Measurements from ENCODE around the gene MBL2.

The MBL2 gene

GRCh38 chr10:52772623-52773022 is at the start of gene MBL2:
Gene MBL2, minus strand, starts transcription at chr10:52772784. Its CDS starts 1,149 bp downstream, at chr10:52771635.
- DNase-seq, result no peak

- no peak for DNase-seq
Measured at GRCh38 chr10:52820309-52820708, 47.7 kb upstream of the MBL2 start.

- DNase-seq, result peak; percentile 53
Measured at GRCh38 chr10:52818019-52818418, 45.4 kb upstream of the MBL2 start.

GRCh38 chr10:52814506-52814905 is 41.9 kb upstream of the MBL2 start:
- no peak for DNase-seq

- no peak for DNase-seq
Measured at GRCh38 chr10:52811776-52812175, 39.2 kb upstream of the MBL2 start.

- no peak for DNase-seq
Measured at GRCh38 chr10:52810761-52811160, 38.2 kb upstream of the MBL2 start.

GRCh38 chr10:52807803-52808202 is 35.2 kb upstream of the MBL2 start:
- DNase-seq, result no peak

- DNase-seq, result peak; percentile 51
Measured at GRCh38 chr10:52805414-52806285, 33.1 kb upstream of the MBL2 start.

- DNase-seq, result no peak
Measured at GRCh38 chr10:52801947-52802346, 29.4 kb upstream of the MBL2 start.

- no peak for DNase-seq
Measured at GRCh38 chr10:52786098-52786497, 13.5 kb upstream of the MBL2 start.

GRCh38 chr10:52785418-52785817 is 12.8 kb upstream of the MBL2 start:
- no peak for DNase-seq

GRCh38 chr10:52783726-52784125 is 11.1 kb upstream of the MBL2 start:
- no peak for DNase-seq

GRCh38 chr10:52782554-52782953 is 10.0 kb upstream of the MBL2 start:
- no peak for DNase-seq

- no peak for DNase-seq
Measured at GRCh38 chr10:52780391-52781155, 8.0 kb upstream of the MBL2 start.

- peak; percentile 90 for DNase-seq
Measured at GRCh38 chr10:52779541-52780390, 7.2 kb upstream of the MBL2 start.

GRCh38 chr10:52778511-52779392 is 6.2 kb upstream of the MBL2 start:
- DNase-seq, result peak; percentile 65

- DNase-seq, result no peak
Measured at GRCh38 chr10:52777414-52777813, 4.8 kb upstream of the MBL2 start.

- DNase-seq, result no peak
Measured at GRCh38 chr10:52776471-52776903, 3.9 kb upstream of the MBL2 start.

GRCh38 chr10:52775132-52775647 is 2.6 kb upstream of the MBL2 start:
- no peak for DNase-seq

- no peak for DNase-seq
Measured at GRCh38 chr10:52774600-52775106, 2.1 kb upstream of the MBL2 start.

GRCh38 chr10:52774182-52774581 is 1.6 kb upstream of the MBL2 start:
- no peak for DNase-seq
